ENCODE measurements around the gene RIPK1.

Gene RIPK1

DNA sequence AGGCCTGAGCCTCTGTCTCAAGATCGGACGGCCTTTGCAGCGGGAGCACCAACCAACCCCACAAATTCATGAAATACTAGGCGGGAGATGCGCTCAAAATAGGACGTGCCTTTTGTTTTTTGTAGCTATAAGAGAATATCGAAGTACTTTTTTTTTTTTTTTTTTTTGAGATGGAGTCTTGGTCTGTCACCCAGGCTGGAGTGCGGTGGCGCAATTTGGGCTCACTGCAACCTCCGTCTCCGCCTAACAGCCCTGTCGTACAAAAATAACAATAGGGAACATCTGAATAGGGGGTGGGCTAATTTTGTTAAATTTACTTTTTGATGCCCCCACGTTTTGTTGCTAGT is 94.9 kb downstream of the RIPK1 start:
- DNase-seq (ENCODE audit: low read depth), result no peak

DNA sequence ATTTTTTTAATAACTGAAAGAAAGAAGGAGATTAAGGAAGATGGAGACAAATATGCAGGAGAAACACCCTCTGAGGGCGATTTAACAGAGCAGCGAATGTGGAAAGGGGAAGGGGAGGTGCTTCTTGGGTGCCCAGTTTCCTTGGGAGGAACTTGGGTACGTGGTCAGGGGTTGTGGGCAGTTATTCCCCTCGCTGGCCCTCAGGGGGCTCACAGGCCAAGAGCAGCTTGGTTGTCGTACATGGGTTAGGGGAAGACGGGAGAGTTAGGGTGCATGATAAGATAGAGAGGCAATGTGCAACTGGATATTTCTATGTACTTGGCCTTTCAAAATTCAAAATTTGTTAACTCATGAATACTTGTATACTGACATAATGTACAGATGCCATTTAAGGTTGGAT is 96.1 kb downstream of the RIPK1 start:
- DNase-seq (ENCODE audit: low read depth), result no peak

Measured in T follicular helper cell (primary cell).